Neuronal stem cell (in vitro differentiated cells): ENCODE measurements around the gene HS3ST1.
A peak's percentile ranks its signal among the peaks of the same experiment; 100 is the strongest.

Source experiments
- DNase-seq: peaks from one replicate; pipeline ENCODE4 v3.0.0-alpha.2; 2013; ENCODE audit warnings: low spot score
- H2AFZ ChIP-seq: one replicate; pipeline ENCODE4 v1.6.1; 2013; ENCODE audit warnings: mild to moderate bottlenecking, low read length, inconsistent platforms
- H2AK5ac ChIP-seq: 2 replicates; pipeline ENCODE4 v1.6.1; 2013; ENCODE audit warnings: low read depth, mild to moderate bottlenecking, inconsistent platforms, low read length, moderate library complexity, mixed read lengths
- H2BK120ac ChIP-seq: 2 replicates; pipeline ENCODE4 v1.6.1; 2013; ENCODE audit warnings: low read depth, mild to moderate bottlenecking, inconsistent platforms, low read length, moderate library complexity, mixed read lengths
- H2BK12ac ChIP-seq: one replicate; pipeline ENCODE4 v1.6.1; 2013; ENCODE audit warnings: low read length, inconsistent platforms
- H2BK15ac ChIP-seq: 2 replicates; pipeline ENCODE4 v1.6.1; 2013; ENCODE audit warnings: mild to moderate bottlenecking, low read length, inconsistent platforms, mixed read lengths
- H2BK5ac ChIP-seq: one replicate; pipeline ENCODE4 v1.6.1; 2013; ENCODE audit warnings: inconsistent platforms, mild to moderate bottlenecking, low read length, moderate library complexity
- H3K14ac ChIP-seq: one replicate; pipeline ENCODE4 v1.6.1; 2013; ENCODE audit warnings: low read length, inconsistent platforms
- H3K18ac ChIP-seq: 2 replicates; pipeline ENCODE4 v1.6.1; 2013; ENCODE audit warnings: low read length, inconsistent platforms
- H3K23ac ChIP-seq: 2 replicates; pipeline ENCODE4 v1.6.1; 2013; ENCODE audit warnings: low read depth, mild to moderate bottlenecking, mixed read lengths, low read length, inconsistent platforms; ENCODE audit not compliant: poor library complexity
- H3K27ac ChIP-seq: replicated peaks from 3 replicates; pipeline ENCODE4 v1.5.1; 2013; ENCODE audit warnings: low read length, inconsistent platforms
- H3K27me3 ChIP-seq, 3 experiments: 2 replicates each; pipeline ENCODE4 v1.6.1; 2013; ENCODE audit warnings: low read length in 3 of 3, mild to moderate bottlenecking in 2 of 3, inconsistent platforms in 1 of 3, low read depth in 1 of 3, mixed read lengths in 1 of 3, moderate library complexity in 1 of 3; ENCODE audit not compliant: control insufficient read depth in 3 of 3, insufficient read depth in 3 of 3
- H3K36me3 ChIP-seq, 2 donors: replicated peaks in 1 of 2; 2 replicates each; pipeline ENCODE4 v1.6.1; 2013; ENCODE audit warnings: low read length in 2 of 2; ENCODE audit not compliant: control insufficient read depth in 2 of 2, insufficient read depth in 2 of 2
- H3K4ac ChIP-seq: 2 replicates; pipeline ENCODE4 v1.6.1; 2013; ENCODE audit warnings: inconsistent platforms, mild to moderate bottlenecking, low read length, moderate library complexity
- H3K4me1 ChIP-seq, 2 donors: 1 replicate in 1 of 2; 2 replicates in 1 of 2; pipeline ENCODE4 v1.6.1; 2013; ENCODE audit warnings: low read length in 2 of 2, low read depth in 1 of 2; ENCODE audit not compliant: control insufficient read depth in 2 of 2, insufficient read depth in 1 of 2
- H3K4me2 ChIP-seq: one replicate; pipeline ENCODE4 v1.6.1; 2013; ENCODE audit warnings: mild to moderate bottlenecking, low read length, inconsistent platforms; ENCODE audit not compliant: insufficient read depth, poor library complexity, severe bottlenecking
- H3K4me3 ChIP-seq, 2 donors: 2 replicates each; pipeline ENCODE4 v1.5.1; 2013; ENCODE audit warnings: low read length in 2 of 2, mild to moderate bottlenecking in 2 of 2, inconsistent platforms in 1 of 2, moderate library complexity in 1 of 2
- H3K79me1 ChIP-seq: one replicate; pipeline ENCODE4 v1.6.1; 2013; ENCODE audit warnings: low read depth, mild to moderate bottlenecking, inconsistent platforms, low read length, moderate library complexity
- H3K9ac ChIP-seq: one replicate; pipeline ENCODE4 v1.6.1; 2013; ENCODE audit warnings: mild to moderate bottlenecking, low read depth, low read length, inconsistent platforms; ENCODE audit not compliant: poor library complexity
- H3K9me3 ChIP-seq, 2 donors: replicated peaks in 1 of 2; 2 replicates each; pipeline versions ENCODE3 to v1.6.1; 2013; ENCODE audit warnings: low read length in 2 of 2, mild to moderate bottlenecking in 2 of 2, inconsistent platforms in 1 of 2, low read depth in 1 of 2, mixed read lengths in 1 of 2, moderate library complexity in 1 of 2; ENCODE audit not compliant: control insufficient read depth in 2 of 2, insufficient read depth in 1 of 2
- H4K8ac ChIP-seq: one replicate; pipeline ENCODE4 v1.6.1; 2013; ENCODE audit warnings: low read depth, mild to moderate bottlenecking, inconsistent platforms, low read length, moderate library complexity
- H4K91ac ChIP-seq: one replicate; pipeline ENCODE4 v1.6.1; 2013; ENCODE audit warnings: low read length, low read depth, mild to moderate bottlenecking, inconsistent platforms; ENCODE audit not compliant: poor library complexity
- WGBS, 2 donors: extraction: QIAGEN DNeasy Blood & Tissue Kit; methylation state at CpG; one replicate each; pipeline ENCODE4 v1.1.7; 2013; ENCODE audit warnings: missing lambda C conversion rate in 2 of 2, mixed read lengths in 1 of 2; ENCODE audit not compliant: insufficient read length in 2 of 2, insufficient replicate concordance in 1 of 2; ENCODE audit errors: extremely low coverage in 2 of 2; 5-methylcytosine and 5-hydroxymethylcytosine counted together

HS3ST1 gene

GRCh38 chr4:11426003-11426402, 2.7 kb downstream of the HS3ST1 start:
- Histone ChIP-seq H3K27ac (no peak overlapping the region), H3K9me3 (no peaks in the 10 kb centered on the region), H3K36me3 (no peaks in the 10 kb centered on the region), H3K79me1 (no peaks in the 10 kb centered on the region), H3K27me3 (peaks cover 11 to 52% (median 32%) of the 10 kb centered on the region in 3 experiments), H4K91ac (no peak overlapping the region), H3K4me1 (peaks cover 0 to 15% of the 10 kb centered on the region in 2 donors), H2AFZ (no peak overlapping the region), H2BK5ac (no peak overlapping the region), H3K4me2 (no peak overlapping the region), H3K23ac (no peak overlapping the region), H3K4me3 (no peak overlapping the region), H3K9ac (no peak overlapping the region), H2AK5ac (no peak overlapping the region), H3K4ac (no peak overlapping the region), H2BK15ac (no peak overlapping the region), H2BK120ac (no peak overlapping the region), H2BK12ac (no peak overlapping the region), H4K8ac (no peak overlapping the region), H3K14ac (no peak overlapping the region), H3K18ac (no peak overlapping the region)
- WGBS, 2 donors, result no CpG with 5 or more reads among the region's 3 CpGs
- no peak for DNase-seq

GRCh38 chr4:11424856-11425255, 3.8 kb downstream of the HS3ST1 start:
- peaks cover 11 to 41% (median 32%) of the 10 kb centered on the region in 3 experiments for H3K27me3 ChIP-seq
- no peak overlapping the region for H2BK12ac ChIP-seq
- H4K8ac ChIP-seq, result no peak overlapping the region
- H3K14ac ChIP-seq, result no peak overlapping the region
- no peak overlapping the region for H2BK5ac ChIP-seq
- no peak overlapping the region for H2AK5ac ChIP-seq
- H3K4me2 ChIP-seq, result no peak overlapping the region
- H3K4me1 ChIP-seq, result peaks cover 0 to 15% of the 10 kb centered on the region in 2 donors
- no peak overlapping the region for H2BK120ac ChIP-seq
- no peak overlapping the region for H3K18ac ChIP-seq
- H2AFZ ChIP-seq, result no peak overlapping the region
- WGBS, 2 donors, result no CpG with 5 or more reads among the region's 5 CpGs
- H3K36me3 ChIP-seq, result no peaks in the 10 kb centered on the region
- no peaks in the 10 kb centered on the region for H3K79me1 ChIP-seq
- no peak overlapping the region for H3K4me3 ChIP-seq
- no peak overlapping the region for H3K4ac ChIP-seq
- H3K27ac ChIP-seq, result no peak overlapping the region
- no peak for DNase-seq
- no peak overlapping the region for H3K9ac ChIP-seq
- no peak overlapping the region for H4K91ac ChIP-seq
- no peak overlapping the region for H3K23ac ChIP-seq
- H3K9me3 ChIP-seq, result no peaks in the 10 kb centered on the region
- no peak overlapping the region for H2BK15ac ChIP-seq

DNA sequence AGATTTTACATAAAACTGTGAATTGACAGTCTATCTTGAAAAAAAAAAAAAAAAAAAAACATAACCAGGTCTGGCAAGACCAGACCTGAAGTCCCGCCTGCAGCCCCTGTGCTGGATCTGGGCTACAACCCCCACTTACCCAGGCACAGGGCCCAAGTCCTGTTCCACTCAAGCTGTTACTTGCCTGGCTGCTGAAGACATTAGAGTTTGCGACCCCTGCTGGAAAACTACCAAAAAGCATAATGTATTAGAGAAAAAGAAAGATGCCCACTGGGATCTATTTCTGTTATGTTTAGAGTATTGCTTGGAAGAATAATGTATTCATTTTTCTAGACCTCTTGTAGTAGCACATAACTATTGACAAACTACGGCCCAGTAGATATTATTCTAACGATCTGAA, 4.7 kb downstream of the HS3ST1 start:
- H2BK5ac ChIP-seq, result no peak overlapping the region
- no CpG with 5 or more reads among the region's 4 CpGs for WGBS, 2 donors
- H2AK5ac ChIP-seq, result no peak overlapping the region
- H3K36me3 ChIP-seq, result no peaks in the 10 kb centered on the region
- H3K4ac ChIP-seq, result no peak overlapping the region
- H3K9ac ChIP-seq, result no peak overlapping the region
- H2BK15ac ChIP-seq, result no peak overlapping the region
- H2BK120ac ChIP-seq, result no peak overlapping the region
- H4K91ac ChIP-seq, result no peak overlapping the region
- peaks cover 11 to 33% (median 24%) of the 10 kb centered on the region in 3 experiments for H3K27me3 ChIP-seq
- H2BK12ac ChIP-seq, result no peak overlapping the region
- no peak overlapping the region for H3K4me2 ChIP-seq
- H3K23ac ChIP-seq, result no peak overlapping the region
- no peak overlapping the region for H2AFZ ChIP-seq
- H4K8ac ChIP-seq, result no peak overlapping the region
- H3K4me3 ChIP-seq, result no peak overlapping the region
- H3K9me3 ChIP-seq, result no peaks in the 10 kb centered on the region
- no peaks in the 10 kb centered on the region for H3K79me1 ChIP-seq
- DNase-seq, result peak; percentile 27
- H3K14ac ChIP-seq, result no peak overlapping the region
- H3K18ac ChIP-seq, result no peak overlapping the region
- H3K4me1 ChIP-seq, result peaks cover 0 to 14% of the 10 kb centered on the region in 2 donors
- no peak overlapping the region for H3K27ac ChIP-seq

GRCh38 chr4:11423465-11423864, 5.2 kb downstream of the HS3ST1 start:
- H3K9ac ChIP-seq, result no peak overlapping the region
- no peak overlapping the region for H3K4me3 ChIP-seq
- no peaks in the 10 kb centered on the region for H3K79me1 ChIP-seq
- H3K14ac ChIP-seq, result no peak overlapping the region
- no CpG with 5 or more reads among the region's 6 CpGs for WGBS, 2 donors
- no peak overlapping the region for H2BK5ac ChIP-seq
- H3K23ac ChIP-seq, result no peak overlapping the region
- no peaks in the 10 kb centered on the region for H3K9me3 ChIP-seq
- no peak overlapping the region for H4K8ac ChIP-seq
- H3K27me3 ChIP-seq, result peaks cover 10 to 27% (median 21%) of the 10 kb centered on the region in 3 experiments
- no peak overlapping the region for H2BK120ac ChIP-seq
- H3K36me3 ChIP-seq, result no peaks in the 10 kb centered on the region
- no peak overlapping the region for H2AK5ac ChIP-seq
- no peak overlapping the region for H3K27ac ChIP-seq
- no peak overlapping the region for H2AFZ ChIP-seq
- H2BK12ac ChIP-seq, result no peak overlapping the region
- no peak overlapping the region for H3K4me2 ChIP-seq
- H4K91ac ChIP-seq, result no peak overlapping the region
- no peak overlapping the region for H2BK15ac ChIP-seq
- no peak for DNase-seq
- peaks cover 0 to 14% of the 10 kb centered on the region in 2 donors for H3K4me1 ChIP-seq
- no peak overlapping the region for H3K18ac ChIP-seq
- H3K4ac ChIP-seq, result no peak overlapping the region
